Astrocyte of the spinal cord (primary cell): ENCODE results near the gene FUCA1.

Source experiments
- DNase-seq: peaks from one replicate; pipeline ENCODE4 v3.0.0; 2011; ENCODE audit warnings: low read depth, low spot score
- H3K4me3 ChIP-seq: 2 replicates; pipeline ENCODE4 v1.5.1; 2011; ENCODE audit warnings: low read depth, mild to moderate bottlenecking, low read length, moderate library complexity
- in situ Hi-C: cut with HindIII; loops from 2 replicates; pipeline ENCODE4 v1.10.0; 2017; ENCODE audit warnings: low sequenced_read_pairs
- TF ChIP-seq, protein P1 (sequence below): IDR thresholded peaks from 2 replicates; pipeline ENCODE4 v1.5.1; 2012; ENCODE audit warnings: low read depth, mild to moderate bottlenecking, low read length, inconsistent platforms

FUCA1 gene

DNA sequence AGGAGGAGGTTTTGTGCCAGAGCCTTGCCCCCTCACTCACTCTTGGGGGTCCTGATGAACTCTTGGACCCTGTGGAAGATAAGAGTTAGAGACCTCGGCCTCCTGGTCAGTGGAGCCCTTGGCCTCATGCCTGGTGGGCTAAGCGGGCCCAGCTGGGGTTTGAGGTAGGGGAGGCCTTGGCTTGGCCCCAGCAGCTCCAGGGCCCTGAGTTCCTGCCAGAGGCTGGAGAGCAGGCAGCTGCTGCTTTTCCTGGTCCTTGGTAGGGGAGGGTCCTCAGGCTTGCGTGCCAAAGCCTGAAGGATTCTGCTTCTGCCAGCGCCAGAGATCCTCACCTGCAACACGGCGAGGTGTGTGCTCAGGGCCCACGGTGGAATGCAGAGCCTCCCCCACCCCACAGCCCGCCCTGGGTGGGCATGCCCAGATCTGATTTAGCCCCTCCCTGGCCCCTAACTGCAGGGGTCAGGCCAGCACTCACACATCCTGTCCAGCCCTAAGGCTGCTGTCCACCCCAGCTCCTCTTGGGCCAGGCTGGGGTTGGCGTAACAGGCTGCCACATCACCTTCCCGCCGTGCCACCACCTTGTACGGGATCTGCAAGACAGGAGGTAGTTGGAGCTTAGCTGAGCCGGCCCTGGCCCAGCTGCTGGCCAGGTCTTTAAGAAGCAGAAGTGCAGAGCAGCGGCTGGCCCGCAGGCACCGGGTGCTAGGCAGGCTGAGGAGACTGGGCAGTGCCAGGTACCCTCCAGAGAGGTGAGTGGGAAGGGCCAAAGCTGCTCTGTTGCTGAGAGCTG lies 72.2 kb downstream of the FUCA1 start:
- in situ Hi-C loops: no loop called here
- DNase-seq: no peak
- no peak overlapping the region for H3K4me3 ChIP-seq
- TF ChIP-seq, protein P1, sequence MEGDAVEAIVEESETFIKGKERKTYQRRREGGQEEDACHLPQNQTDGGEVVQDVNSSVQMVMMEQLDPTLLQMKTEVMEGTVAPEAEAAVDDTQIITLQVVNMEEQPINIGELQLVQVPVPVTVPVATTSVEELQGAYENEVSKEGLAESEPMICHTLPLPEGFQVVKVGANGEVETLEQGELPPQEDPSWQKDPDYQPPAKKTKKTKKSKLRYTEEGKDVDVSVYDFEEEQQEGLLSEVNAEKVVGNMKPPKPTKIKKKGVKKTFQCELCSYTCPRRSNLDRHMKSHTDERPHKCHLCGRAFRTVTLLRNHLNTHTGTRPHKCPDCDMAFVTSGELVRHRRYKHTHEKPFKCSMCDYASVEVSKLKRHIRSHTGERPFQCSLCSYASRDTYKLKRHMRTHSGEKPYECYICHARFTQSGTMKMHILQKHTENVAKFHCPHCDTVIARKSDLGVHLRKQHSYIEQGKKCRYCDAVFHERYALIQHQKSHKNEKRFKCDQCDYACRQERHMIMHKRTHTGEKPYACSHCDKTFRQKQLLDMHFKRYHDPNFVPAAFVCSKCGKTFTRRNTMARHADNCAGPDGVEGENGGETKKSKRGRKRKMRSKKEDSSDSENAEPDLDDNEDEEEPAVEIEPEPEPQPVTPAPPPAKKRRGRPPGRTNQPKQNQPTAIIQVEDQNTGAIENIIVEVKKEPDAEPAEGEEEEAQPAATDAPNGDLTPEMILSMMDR: no peak
